HepG2 (cell line): ENCODE data around the gene CENPW. TPM values are rescaled to one million over a fixed set of nuclear protein-coding genes. Genes with fewer than 3 reads are reported as not detected.

Experiments used
- DNMT1 ChIP-seq: sonication (generic); formaldehyde crosslinking; IDR thresholded peaks from 2 replicates; pipeline ENCODE4 v1.5.1; 2020; ENCODE audit warnings: mild to moderate bottlenecking, missing genetic modification reagents
- GATAD2A ChIP-seq: IDR thresholded peaks from 2 replicates; pipeline ENCODE4 v1.6.1; 2016
- JARID2 ChIP-seq: sonication (generic); formaldehyde crosslinking; IDR thresholded peaks from 2 replicates; pipeline ENCODE4 v1.8.1; 2023; ENCODE audit warnings: missing genetic modification reagents, inconsistent platforms; ENCODE audit not compliant: insufficient replicate concordance
- MXI1 ChIP-seq: IDR thresholded peaks from 3 replicates; pipeline ENCODE4 v1.6.1; 2012; ENCODE audit warnings: low read depth, low read length, inconsistent platforms, borderline replicate concordance
- NFE2 ChIP-seq: sonication (generic); formaldehyde crosslinking; IDR thresholded peaks from 2 replicates; pipeline ENCODE4 v1.4.0; 2020; ENCODE audit warnings: missing genetic modification reagents
- SALL2 ChIP-seq: sonication (generic); formaldehyde crosslinking; IDR thresholded peaks from 2 replicates; pipeline ENCODE4 v1.8.1; 2023; ENCODE audit warnings: mild to moderate bottlenecking, missing genetic modification reagents, inconsistent platforms
- SIN3A ChIP-seq: IDR thresholded peaks from 2 replicates; pipeline ENCODE4 v1.6.1; 2011; ENCODE audit warnings: low read depth, mild to moderate bottlenecking, control low read depth, low read length, borderline replicate concordance
- SIN3B ChIP-seq: fragments of 150-350 bp; IDR thresholded peaks from 2 replicates; pipeline ENCODE4 v1.6.1; 2014; ENCODE audit warnings: low read length
- YEATS4 ChIP-seq: sonication (generic); formaldehyde crosslinking; IDR thresholded peaks from 2 replicates; pipeline ENCODE4 v1.4.0; 2020; ENCODE audit warnings: missing genetic modification reagents, borderline replicate concordance
- ZFP36 ChIP-seq: fragments of 150-350 bp; IDR thresholded peaks from 2 replicates; pipeline ENCODE4 v1.6.1; 2018; ENCODE audit warnings: borderline replicate concordance, low read length, low read depth; ENCODE audit not compliant: partially characterized antibody
- ZFYVE20 ChIP-seq: sonication (generic); formaldehyde crosslinking; IDR thresholded peaks from 2 replicates; pipeline ENCODE4 v1.8.0; 2023; ENCODE audit warnings: low read depth, mild to moderate bottlenecking, moderate library complexity, missing genetic modification reagents, borderline replicate concordance
- ZNF251 ChIP-seq: sonication (generic); formaldehyde crosslinking; IDR thresholded peaks from 2 replicates; pipeline ENCODE4 v1.9.0; 2021; ENCODE audit warnings: mild to moderate bottlenecking, missing genetic modification reagents
- ZNF451 ChIP-seq: sonication (generic); formaldehyde crosslinking; IDR thresholded peaks from 2 replicates; pipeline ENCODE4 v1.5.0; 2020; ENCODE audit warnings: mild to moderate bottlenecking, missing genetic modification reagents
- ZNF468 ChIP-seq: sonication (generic); formaldehyde crosslinking; IDR thresholded peaks from 2 replicates; pipeline ENCODE4 v1.8.0; 2022; ENCODE audit warnings: mild to moderate bottlenecking, moderate library complexity, missing genetic modification reagents
- ZNF562 ChIP-seq: sonication (generic); formaldehyde crosslinking; IDR thresholded peaks from 2 replicates; pipeline ENCODE4 v1.8.0; 2022; ENCODE audit warnings: missing genetic modification reagents, borderline replicate concordance
- ZNF567 ChIP-seq: sonication (generic); formaldehyde crosslinking; IDR thresholded peaks from 2 replicates; pipeline ENCODE4 v1.8.1; 2023; ENCODE audit warnings: mild to moderate bottlenecking, missing genetic modification reagents, borderline replicate concordance
- polyA plus RNA-seq, 8 experiments: library from polyadenylated mRNA; depleted of rRNA in 3 of 8; stranded (reverse) in 7 of 8; unstranded in 1 of 8; fragments of >200 nt; fragmentation: Illumina TruSeq in 4 of 8; extraction: Trizol in 4 of 8; gene quantifications; 2 replicates each; pipeline versions ENCODE4 v1.2.1 to v1.2.3, GENCODE V29; 2011 to 2016; ENCODE audit warnings: low read depth in 4 of 8, missing spikeins in 1 of 8, mixed read lengths in 1 of 8; ENCODE audit not compliant: insufficient read depth in 1 of 8
- total RNA-seq, 5 experiments: library from RNA; depleted of rRNA; stranded (reverse); fragments of >200 nt; fragmentation: Illumina TruSeq; extraction: Trizol; gene quantifications; 2 replicates each; pipeline ENCODE4 v1.2.3, GENCODE V29; 2016; ENCODE audit warnings: low read depth in 1 of 5
- TF ChIP-seq, protein P1 (sequence below): sonication (generic); formaldehyde crosslinking; IDR thresholded peaks from 2 replicates; pipeline ENCODE4 v1.4.0; 2020; ENCODE audit warnings: missing genetic modification reagents, mild to moderate bottlenecking, borderline replicate concordance
- TF ChIP-seq, protein P2 (sequence below): IDR thresholded peaks from 2 replicates; pipeline ENCODE4 v1.6.1; 2012; ENCODE audit warnings: inconsistent platforms
- TF ChIP-seq, protein P3 (sequence below): IDR thresholded peaks from 2 replicates; pipeline ENCODE4 v1.6.1; 2016; ENCODE audit warnings: missing genetic modification reagents, missing compliant biosample characterization
- TF ChIP-seq, protein P4 (sequence below): sonication (generic); formaldehyde crosslinking; IDR thresholded peaks from 2 replicates; pipeline ENCODE4 v1.8.0; 2022; ENCODE audit warnings: missing genetic modification reagents, mild to moderate bottlenecking, inconsistent platforms, borderline replicate concordance
- TF ChIP-seq, protein P5 (sequence below): IDR thresholded peaks from 2 replicates; pipeline ENCODE4 v1.6.1; 2016; ENCODE audit warnings: low read depth

Gene CENPW
- total and polyA plus RNA-seq, 2 of the 13 experiments (the other 11 are each of a cell fraction or from before 2014, with no cell fraction given), result 8.6 to 94.7 TPM

DNA sequence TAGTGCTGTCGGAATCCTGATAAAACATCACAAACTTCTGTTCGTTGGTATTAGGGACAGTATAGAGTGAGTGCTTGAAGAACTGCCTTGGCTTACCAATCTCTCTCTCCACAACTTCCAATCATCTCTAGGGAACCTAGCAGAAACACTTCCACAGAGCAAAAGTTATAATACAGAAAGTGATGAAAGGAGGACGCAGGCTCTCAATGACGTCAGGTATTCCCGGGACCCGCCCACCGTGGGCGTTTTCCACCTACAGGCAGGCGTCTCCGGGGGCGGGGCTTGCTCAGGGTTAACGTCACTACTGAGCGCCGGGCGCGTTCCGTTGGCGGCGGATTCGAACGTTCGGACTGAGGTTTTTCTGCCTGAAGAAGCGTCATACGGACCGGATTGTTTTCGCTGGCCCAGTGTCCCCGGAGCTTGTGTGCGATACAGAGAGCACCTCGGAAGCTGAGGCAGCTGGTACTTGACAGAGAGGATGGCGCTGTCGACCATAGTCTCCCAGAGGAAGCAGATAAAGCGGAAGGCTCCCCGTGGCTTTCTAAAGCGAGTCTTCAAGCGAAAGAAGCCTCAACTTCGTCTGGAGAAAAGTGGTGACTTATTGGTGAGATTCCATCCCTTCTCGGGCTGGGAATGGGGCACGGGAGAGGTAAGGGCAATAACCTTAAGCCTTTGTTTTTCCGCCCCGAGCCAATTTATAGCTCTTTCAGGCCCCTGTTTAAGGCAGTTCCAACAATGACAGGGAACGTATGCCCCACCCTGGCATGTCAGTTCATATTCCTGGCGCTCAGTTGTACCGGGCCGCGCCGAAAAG lies at the start of gene CENPW (continued):
- TF ChIP-seq NFE2 (CRISPR knock-in tag) (peak; percentile 45; the same call in 1 of the 2 replicates), YEATS4 (peak; percentile 86), DNMT1 (CRISPR knock-in tag) (peak; percentile 54; the same call in 1 of the 2 replicates), ZFP36 (no peak), ZFYVE20 (CRISPR knock-in tag) (0 out of 2 replicates have a peak, but pooled peaks have one; percentile 41), ZNF562 (no peak), ZNF251 (CRISPR knock-in tag) (no peak), GATAD2A (CRISPR knock-in tag) (0 out of 2 replicates have a peak, but pooled peaks have one; percentile 27), SIN3B (peak; percentile 100), ZNF451 (0 out of 2 replicates have a peak, but pooled peaks have one; percentile 49), SIN3A (peak; percentile 99), ZNF567 (CRISPR knock-in tag) (no peak), ZNF468 (CRISPR knock-in tag) (0 out of 2 replicates have a peak, but pooled peaks have one; percentile 40), JARID2 (no peak), MXI1 (peak; percentile 95; the same call in 2 of the 3 replicates), SALL2 (0 out of 2 replicates have a peak, but pooled peaks have one; percentile 58)
- TF ChIP-seq, protein P1, sequence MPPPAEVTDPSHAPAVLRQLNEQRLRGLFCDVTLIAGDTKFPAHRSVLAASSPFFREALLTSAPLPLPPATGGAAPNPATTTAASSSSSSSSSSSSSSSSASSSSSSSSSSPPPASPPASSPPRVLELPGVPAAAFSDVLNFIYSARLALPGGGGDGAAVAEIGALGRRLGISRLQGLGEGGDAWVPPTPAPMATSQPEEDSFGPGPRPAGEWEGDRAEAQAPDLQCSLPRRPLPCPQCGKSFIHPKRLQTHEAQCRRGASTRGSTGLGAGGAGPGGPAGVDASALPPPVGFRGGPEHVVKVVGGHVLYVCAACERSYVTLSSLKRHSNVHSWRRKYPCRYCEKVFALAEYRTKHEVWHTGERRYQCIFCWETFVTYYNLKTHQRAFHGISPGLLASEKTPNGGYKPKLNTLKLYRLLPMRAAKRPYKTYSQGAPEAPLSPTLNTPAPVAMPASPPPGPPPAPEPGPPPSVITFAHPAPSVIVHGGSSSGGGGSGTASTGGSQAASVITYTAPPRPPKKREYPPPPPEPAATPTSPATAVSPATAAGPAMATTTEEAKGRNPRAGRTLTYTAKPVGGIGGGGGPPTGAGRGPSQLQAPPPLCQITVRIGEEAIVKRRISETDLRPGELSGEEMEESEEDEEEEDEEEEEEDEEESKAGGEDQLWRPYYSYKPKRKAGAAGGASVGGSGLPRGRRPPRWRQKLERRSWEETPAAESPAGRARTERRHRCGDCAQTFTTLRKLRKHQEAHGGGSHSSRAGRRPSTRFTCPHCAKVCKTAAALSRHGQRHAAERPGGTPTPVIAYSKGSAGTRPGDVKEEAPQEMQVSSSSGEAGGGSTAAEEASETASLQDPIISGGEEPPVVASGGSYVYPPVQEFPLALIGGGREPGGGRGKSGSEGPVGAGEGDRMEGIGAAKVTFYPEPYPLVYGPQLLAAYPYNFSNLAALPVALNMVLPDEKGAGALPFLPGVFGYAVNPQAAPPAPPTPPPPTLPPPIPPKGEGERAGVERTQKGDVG (CRISPR knock-in tag), result no peak
- TF ChIP-seq, protein P2, sequence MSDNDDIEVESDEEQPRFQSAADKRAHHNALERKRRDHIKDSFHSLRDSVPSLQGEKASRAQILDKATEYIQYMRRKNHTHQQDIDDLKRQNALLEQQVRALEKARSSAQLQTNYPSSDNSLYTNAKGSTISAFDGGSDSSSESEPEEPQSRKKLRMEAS, result peak; percentile 75
- TF ChIP-seq, protein P3, sequence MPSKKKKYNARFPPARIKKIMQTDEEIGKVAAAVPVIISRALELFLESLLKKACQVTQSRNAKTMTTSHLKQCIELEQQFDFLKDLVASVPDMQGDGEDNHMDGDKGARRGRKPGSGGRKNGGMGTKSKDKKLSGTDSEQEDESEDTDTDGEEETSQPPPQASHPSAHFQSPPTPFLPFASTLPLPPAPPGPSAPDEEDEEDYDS, result peak; percentile 66; the same call in 1 of the 2 replicates
- TF ChIP-seq, protein P4, sequence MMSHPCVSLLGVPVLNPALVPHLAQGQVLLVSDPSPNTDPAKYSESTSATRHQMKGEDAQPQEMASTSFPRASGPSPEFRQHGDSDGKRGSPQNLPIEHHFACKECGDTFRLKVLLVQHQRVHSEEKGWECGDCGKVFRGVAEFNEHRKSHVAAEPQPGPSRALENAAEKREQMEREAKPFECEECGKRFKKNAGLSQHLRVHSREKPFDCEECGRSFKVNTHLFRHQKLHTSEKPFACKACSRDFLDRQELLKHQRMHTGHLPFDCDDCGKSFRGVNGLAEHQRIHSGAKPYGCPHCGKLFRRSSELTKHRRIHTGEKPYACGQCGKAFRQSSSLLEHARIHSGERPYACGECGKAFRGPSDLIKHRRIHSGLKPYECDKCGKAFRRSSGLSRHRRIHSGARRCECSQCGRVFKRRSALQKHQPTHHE (CRISPR knock-in tag), result peak; percentile 73; the same call in 1 of the 2 replicates
- TF ChIP-seq, protein P5, sequence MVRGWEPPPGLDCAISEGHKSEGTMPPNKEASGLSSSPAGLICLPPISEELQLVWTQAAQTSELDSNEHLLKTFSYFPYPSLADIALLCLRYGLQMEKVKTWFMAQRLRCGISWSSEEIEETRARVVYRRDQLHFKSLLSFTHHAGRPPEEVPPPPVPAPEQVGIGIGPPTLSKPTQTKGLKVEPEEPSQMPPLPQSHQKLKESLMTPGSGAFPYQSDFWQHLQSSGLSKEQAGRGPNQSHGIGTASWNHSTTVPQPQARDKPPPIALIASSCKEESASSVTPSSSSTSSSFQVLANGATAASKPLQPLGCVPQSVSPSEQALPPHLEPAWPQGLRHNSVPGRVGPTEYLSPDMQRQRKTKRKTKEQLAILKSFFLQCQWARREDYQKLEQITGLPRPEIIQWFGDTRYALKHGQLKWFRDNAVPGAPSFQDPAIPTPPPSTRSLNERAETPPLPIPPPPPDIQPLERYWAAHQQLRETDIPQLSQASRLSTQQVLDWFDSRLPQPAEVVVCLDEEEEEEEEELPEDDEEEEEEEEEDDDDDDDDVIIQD, result peak; percentile 97
